Measurements from ENCODE around the gene NACC2.

GRCh38 chr9:136059321-136059791 is 35.7 kb downstream of the NACC2 start:
- no peak for TF ChIP-seq POLR2A (IDR thresholded peaks at IDR 0.05)
- TF ChIP-seq, protein P1, sequence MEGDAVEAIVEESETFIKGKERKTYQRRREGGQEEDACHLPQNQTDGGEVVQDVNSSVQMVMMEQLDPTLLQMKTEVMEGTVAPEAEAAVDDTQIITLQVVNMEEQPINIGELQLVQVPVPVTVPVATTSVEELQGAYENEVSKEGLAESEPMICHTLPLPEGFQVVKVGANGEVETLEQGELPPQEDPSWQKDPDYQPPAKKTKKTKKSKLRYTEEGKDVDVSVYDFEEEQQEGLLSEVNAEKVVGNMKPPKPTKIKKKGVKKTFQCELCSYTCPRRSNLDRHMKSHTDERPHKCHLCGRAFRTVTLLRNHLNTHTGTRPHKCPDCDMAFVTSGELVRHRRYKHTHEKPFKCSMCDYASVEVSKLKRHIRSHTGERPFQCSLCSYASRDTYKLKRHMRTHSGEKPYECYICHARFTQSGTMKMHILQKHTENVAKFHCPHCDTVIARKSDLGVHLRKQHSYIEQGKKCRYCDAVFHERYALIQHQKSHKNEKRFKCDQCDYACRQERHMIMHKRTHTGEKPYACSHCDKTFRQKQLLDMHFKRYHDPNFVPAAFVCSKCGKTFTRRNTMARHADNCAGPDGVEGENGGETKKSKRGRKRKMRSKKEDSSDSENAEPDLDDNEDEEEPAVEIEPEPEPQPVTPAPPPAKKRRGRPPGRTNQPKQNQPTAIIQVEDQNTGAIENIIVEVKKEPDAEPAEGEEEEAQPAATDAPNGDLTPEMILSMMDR (IDR thresholded peaks at IDR 0.05), result no peak

Data from ovary (tissue), 3 donors.